Heart left ventricle (tissue), 13 donors: ENCODE data around the gene CLINT1.

Source experiments
- POLR2A ChIP-seq, 2 donors: fragments of 450-650 bp; IDR thresholded peaks; one replicate each; pipeline ENCODE4 v1.6.1; 2017; ENCODE audit warnings: antibody characterized with exemption in 2 of 2, mild to moderate bottlenecking in 2 of 2, moderate library complexity in 2 of 2
- TF ChIP-seq, protein P1 (sequence below), 12 donors: fragments of 200-600 bp; sonication (generic) in 4 of 12; IDR thresholded peaks; one replicate each; pipeline versions ENCODE4 v1.5.0 to v1.8.0; 2018 to 2022; ENCODE audit warnings: antibody characterized with exemption in 12 of 12, mild to moderate bottlenecking in 5 of 12
- donor health status: ischemic (EF 13 %, LVEDD 7.1; RV severe dilation, severe dysfunction).
- donor health status: DM: no; HTN: yes; CAD: no.
- donor health status: DM: no; HTN: no; CAD: no.
- donor health status: ischemic (EF 25% LVEDD 6.9; RV normal size, moderate dysfunction).
- donor health status: ischemic (EF 25% LVEDD 5.7; RV mildly dilated, moderate dysfunction).
- donor health status: ischemic (EF 35%, LVEDD 5.7; RV mildly dilated, moderate dysfunction).
- donor health status: nonischemic (EF 11% LVEDD 7.7; RV severe dilation, severe dysfunction).
- donor health status: DM: yes; HTN: yes; CAD: no.
- donor health status: PGD.
- donor health status: ischemic (EF 29% LVEDD 5.4; RV normal size, mild dysfunction).
- donor health status: nonischemic (EF 23%, LVEDD 6.1; RV moderate dilation, normal function).

DNA sequence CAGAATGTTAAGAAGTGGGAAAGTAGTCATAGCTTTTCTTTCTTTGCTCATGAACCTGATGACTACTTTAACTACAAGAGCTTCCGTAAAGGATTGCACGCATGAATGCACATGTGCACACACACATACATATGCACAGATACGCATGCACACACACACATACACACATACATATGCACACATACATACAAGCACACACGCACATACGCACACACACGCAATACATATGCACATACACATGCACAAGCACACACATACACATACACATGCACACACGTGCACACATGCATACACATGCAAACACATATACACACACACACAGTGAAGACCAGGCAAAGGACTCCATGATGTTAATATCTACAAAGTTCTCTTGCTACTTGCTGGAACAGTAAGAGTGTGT is 92.5 kb downstream of the CLINT1 start:
- TF ChIP-seq, protein P1, sequence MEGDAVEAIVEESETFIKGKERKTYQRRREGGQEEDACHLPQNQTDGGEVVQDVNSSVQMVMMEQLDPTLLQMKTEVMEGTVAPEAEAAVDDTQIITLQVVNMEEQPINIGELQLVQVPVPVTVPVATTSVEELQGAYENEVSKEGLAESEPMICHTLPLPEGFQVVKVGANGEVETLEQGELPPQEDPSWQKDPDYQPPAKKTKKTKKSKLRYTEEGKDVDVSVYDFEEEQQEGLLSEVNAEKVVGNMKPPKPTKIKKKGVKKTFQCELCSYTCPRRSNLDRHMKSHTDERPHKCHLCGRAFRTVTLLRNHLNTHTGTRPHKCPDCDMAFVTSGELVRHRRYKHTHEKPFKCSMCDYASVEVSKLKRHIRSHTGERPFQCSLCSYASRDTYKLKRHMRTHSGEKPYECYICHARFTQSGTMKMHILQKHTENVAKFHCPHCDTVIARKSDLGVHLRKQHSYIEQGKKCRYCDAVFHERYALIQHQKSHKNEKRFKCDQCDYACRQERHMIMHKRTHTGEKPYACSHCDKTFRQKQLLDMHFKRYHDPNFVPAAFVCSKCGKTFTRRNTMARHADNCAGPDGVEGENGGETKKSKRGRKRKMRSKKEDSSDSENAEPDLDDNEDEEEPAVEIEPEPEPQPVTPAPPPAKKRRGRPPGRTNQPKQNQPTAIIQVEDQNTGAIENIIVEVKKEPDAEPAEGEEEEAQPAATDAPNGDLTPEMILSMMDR (IDR thresholded peaks at IDR 0.05): no peak
- TF ChIP-seq POLR2A (IDR thresholded peaks at IDR 0.05): no peak
